ENCODE results near the gene UNC45B. TPM values are rescaled to one million over a fixed set of nuclear protein-coding genes. Genes with fewer than 3 reads are reported as not detected.

The UNC45B gene
- total RNA-seq, 1 donor from 2014 or later, result 223 TPM

- ATAC-seq (ENCODE audit: poor library complexity), result no peak
- intact Hi-C loops (cut with DNase I), result no loop called here
- no peak for DNase-seq
Observed at GRCh38 chr17:35238821-35239220, 91.2 kb downstream of the UNC45B start.

Other genes starting within 250 kb of the UNC45B start
- 1.8 TPM for gene CCT6B, start 186.4 kb upstream of the UNC45B start, total RNA-seq
- 8.9 TPM for gene ZNF830, start 186.3 kb upstream of the UNC45B start, total RNA-seq
- 15.2 TPM for gene LIG3, start 167.3 kb upstream of the UNC45B start, total RNA-seq
- 10.5 TPM for gene RFFL, start 84.1 kb upstream of the UNC45B start, total RNA-seq
- 4.4 TPM for gene RAD51D, start 28.0 kb upstream of the UNC45B start, total RNA-seq
- gene FNDC8, start 26.2 kb upstream of the UNC45B start, total RNA-seq, result not detected
- gene NLE1, start 5.5 kb upstream of the UNC45B start, total RNA-seq, result 3.5 TPM
- gene SLC35G3, start 46.6 kb downstream of the UNC45B start, total RNA-seq, result not detected
- gene SLFN5, start 95.3 kb downstream of the UNC45B start, total RNA-seq, result 11.4 TPM
- 16.8 TPM for gene SLFN11, start 225.8 kb downstream of the UNC45B start, total RNA-seq